HG02852 (cell line): ENCODE data around the gene HMX3.

Experiments
- ATAC-seq: cut with Tn5 transposase; IDR thresholded peaks from one replicate; pipeline ENCODE4 v1.9.1; 2021; ENCODE audit warnings: mild to moderate bottlenecking, moderate library complexity; ENCODE audit not compliant: unreplicated experiment

The HMX3 gene

DNA sequence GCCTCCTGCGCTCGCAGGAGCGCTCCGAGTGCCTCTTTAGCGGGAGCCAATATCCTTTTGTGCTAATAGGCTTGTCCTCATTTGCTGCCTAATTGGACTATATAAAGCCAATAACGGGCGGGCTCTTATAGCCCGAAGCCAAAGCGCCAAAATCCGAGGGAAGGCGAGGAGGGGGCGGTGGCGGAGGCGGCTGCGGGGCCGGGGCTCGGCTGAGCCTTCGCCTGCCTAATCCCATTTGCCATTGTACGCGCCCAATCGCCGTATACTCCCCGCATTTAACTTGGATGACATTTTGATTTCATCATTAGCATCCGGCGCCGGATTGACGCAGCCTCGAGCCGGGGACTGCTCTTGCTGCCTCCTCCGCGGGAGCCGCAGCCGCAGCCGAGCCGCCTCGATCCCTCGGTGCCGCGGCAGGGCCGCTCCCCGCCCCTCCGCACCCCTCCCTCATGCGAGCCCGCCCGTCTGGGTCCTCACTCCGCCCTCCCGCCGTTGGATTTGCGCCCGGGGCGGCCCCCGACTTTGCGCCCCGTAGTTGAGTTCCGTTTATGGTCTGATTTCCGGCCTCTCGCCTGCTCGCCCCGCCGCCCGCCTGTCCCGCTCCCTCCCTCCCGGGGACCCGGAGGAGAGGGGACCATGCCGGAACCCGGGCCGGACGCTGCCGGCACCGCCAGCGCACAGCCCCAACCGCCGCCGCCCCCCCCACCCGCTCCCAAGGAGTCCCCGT is at the start of gene HMX3:
TSS of gene HMX3 (plus strand) at position 556 of the 727 bp plus-strand sequence. CDS start at position 637, 81 bp downstream.
- peak; percentile 37 for ATAC-seq

- no peak for ATAC-seq
Observed at GRCh38 chr10:123086281-123086680, 49.5 kb upstream of the HMX3 start.

DNA sequence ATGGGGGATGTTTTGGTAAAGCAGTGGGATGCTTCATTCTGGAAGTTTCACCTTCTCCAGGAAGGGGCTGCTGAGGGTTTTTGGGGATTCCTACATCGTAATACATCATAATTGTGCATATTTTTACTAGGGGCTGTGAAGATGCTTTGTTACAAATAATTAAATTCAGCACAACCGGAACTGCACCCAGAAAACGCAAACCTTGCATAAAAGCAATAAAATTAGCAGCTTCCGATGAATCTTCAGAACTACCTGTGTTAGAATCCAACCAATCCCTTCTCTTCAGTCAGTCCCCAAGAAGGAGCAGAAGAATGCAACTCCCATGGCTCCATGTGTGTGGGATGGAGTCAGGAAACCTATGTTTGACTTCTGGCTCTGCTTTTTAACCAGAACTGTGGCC is 48.4 kb upstream of the HMX3 start:
- ATAC-seq = no peak

DNA sequence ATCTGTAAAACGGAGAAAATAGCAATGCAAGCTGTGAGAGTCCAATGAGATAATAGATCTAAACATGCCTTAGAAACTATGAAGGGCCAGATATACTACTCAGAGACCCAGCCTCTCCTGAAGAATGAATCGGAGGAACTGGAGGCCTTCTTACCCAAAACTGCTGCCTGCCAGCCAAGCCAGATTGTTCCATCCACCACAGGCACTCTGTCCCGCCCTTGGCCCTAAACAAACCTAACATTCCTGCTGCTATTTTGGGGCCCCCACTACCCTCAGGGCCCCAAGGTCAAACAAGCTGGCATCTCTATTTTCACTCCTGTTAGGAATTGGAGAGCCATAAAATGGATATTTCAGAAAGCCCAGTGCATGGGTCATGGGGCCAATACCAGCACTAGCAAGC is 48.0 kb upstream of the HMX3 start:
- ATAC-seq = no peak

- no peak for ATAC-seq
Observed at GRCh38 chr10:123092635-123093414, 42.9 kb upstream of the HMX3 start.

GRCh38 chr10:123093489-123093888 is 42.3 kb upstream of the HMX3 start:
- ATAC-seq = no peak

GRCh38 chr10:123096452-123096851 is 39.3 kb upstream of the HMX3 start:
- no peak for ATAC-seq

- no peak for ATAC-seq
Observed at GRCh38 chr10:123097039-123097438, 38.7 kb upstream of the HMX3 start.

DNA sequence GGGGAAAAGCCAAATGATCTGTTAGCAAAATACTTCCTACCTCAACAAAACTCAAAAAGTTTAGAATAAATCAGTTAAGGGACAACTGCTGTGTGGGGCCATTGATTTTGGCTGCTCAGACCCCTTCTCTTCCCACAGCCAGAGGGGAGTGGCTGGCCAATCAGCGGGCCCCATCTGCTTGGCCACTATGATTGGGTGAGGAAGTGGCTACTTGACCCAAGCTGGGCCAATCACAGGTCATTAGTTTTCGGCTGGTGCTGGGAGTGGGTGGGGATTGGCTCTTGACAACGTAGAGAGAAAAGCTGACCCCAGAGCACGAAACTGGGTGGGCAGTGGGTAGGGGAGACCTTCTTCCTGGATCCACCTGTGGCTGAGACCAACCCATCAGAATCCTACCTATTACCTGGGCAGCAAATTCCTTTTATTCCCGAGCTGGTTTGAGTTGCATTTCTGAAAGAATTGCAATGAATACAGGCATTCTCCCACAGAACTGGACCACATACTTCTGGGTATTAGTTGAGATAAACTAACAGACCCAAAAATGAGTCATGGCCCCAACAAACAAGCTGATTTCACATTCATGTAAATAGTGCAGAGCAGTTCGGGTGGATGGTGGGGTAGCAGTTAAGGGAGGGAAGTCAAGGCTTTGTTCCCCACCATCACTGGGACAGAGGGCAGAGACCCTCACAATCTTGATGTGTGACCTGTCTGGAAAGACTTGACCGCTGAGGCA is 35.6 kb upstream of the HMX3 start:
- no peak for ATAC-seq

GRCh38 chr10:123101872-123102271 is 33.9 kb upstream of the HMX3 start:
- no peak for ATAC-seq

DNA sequence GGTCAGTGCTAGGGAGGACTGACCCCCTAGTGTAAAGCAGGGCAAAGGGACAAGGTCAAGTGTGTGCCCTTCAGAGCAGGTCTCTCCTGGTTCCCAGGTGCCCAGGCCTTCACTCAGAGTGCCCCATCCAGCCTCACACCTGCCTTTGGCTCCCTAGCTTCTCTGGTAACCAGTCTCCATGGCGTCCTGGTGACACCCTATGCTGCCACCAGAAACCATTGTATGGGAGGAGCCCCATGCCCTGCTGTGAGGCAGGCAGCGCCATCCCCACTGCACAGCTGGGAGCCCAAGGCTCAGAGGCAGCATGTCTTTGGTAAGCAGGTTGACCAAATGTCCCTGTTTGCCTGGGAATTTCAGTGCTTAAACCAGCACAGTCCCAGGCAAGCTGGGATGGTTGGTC is 33.1 kb upstream of the HMX3 start:
- ATAC-seq = no peak

- ATAC-seq = no peak
Observed at GRCh38 chr10:123103944-123104343, 31.8 kb upstream of the HMX3 start.

GRCh38 chr10:123109466-123109865 is 26.3 kb upstream of the HMX3 start:
- no peak for ATAC-seq

DNA sequence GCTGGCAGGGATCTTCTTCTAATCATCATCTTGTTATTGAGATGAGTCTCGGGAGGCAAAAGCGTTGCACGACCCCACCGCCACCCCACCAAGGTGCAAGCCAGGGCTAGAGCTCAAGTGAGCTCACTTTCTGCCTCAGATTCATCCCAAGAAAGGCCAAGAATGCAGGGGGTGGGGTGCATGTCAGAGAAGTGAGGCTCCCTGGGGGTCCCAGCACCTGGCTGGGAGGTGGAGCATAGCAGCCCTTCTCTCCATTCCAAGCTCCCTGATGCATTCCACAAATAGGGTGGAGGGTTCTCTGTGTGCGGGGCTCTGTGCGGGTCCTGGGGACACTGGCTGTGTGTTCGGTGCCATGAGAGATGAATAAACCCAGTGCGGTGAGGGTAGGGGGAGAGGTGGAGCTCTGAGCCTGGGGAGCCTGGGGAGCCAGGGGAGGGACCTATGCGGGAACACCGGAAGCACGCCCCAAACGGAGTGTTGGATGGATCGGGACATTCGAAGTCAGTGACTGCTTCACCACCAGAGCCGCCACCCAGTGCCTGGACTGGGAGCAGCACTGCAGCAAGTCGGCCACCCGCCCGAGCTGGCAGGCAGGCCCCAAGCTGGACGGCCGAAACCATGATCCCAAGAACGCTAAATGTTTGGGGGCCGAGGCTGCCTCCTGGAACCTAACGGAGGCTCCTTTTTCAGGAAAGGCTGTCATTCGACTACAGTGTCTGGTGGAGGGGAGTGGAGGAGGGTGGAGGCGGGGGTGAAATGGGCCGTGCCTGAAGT is 17.9 kb upstream of the HMX3 start:
- no peak for ATAC-seq

- ATAC-seq = no peak
Observed at GRCh38 chr10:123119081-123119480, 16.7 kb upstream of the HMX3 start.

DNA sequence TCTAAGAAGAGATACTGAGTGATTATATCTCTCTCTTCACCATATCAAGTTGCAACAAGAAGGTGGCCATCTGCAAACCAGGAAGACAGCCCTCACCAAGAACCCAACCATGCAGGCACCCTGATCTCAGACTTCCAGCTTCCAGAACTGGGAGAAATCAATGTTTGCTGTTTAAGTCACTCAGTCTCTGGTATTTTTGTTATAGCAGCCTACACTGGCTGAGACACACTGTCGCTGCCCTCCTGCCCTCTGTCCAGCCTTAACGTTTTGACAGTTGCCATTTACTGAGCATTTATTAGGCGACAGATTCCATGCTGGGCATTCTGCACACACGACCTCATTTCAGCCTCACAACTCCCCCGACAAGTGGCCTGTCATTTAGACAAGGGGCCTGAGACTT is 9.5 kb upstream of the HMX3 start:
- ATAC-seq = no peak

DNA sequence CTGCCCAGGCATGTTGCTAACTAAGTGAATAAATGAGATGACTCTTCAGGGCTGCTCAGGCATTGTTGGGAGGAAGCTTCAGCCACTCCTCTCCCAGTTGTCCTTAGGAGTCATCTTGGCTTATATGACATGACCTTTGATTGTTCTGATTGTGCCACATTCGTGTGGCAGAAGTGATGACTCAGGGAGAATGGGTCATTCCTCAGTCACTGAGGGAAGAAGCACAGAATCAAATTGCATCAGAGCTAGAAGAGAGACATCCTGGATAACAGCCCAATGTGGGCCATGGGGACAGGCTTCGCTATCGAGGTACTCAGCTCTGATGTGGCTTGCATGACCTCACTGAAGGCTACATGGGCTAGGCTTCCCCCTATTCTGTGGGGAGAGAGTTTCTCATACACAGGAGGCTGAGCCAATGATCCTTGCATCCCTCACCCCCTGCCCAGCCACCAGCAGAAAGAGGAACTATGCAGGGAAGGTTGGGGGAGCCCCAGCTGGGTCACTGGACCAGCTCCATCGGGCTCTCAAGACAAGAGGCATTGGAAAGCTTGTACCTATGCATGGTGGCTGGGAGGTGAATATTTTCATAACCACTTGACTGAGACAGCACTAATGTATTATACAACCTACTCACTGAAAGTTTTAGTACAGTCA is 6.0 kb upstream of the HMX3 start:
- no peak for ATAC-seq

GRCh38 chr10:123132576-123133477 is 2.9 kb upstream of the HMX3 start:
- no peak for ATAC-seq

DNA sequence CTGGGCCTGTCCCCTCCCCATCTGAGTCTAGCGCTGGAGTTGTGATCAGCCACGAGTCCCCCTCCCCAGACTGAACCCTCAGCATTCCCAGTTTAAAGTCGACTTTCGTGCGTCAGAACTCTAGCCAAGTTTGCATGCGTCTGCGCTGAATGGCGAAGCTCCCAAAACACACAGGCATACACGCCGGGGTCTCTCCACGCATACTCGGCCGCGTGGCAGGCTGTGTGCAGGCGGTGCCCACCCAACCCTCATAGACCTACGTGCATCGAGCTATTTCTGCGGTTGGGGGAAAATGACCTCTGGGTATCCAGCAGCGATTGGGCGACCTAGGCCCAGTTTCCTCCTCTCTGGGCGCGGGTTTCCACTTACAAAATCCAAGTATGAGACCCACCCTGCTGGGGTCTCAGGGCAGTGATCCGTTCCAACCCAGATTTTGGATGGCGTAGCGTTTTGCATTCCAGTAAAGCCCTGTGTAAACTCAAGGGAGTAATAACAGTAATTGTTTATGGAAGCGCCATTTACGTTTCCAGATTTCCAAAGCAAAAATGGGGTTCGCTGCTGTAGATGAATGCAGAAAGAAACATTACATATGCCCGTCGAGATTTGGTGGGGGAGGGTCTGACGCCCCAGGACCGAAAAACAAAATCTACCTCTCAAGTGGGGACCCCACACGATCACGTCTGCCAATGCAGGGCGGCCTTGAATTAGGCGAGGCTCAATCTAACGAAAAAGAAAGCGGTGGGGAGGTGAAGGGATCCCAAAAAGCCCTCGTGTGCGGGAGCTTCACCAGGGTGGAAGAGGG is 2.0 kb upstream of the HMX3 start:
- ATAC-seq = no peak
